ENCODE results near the gene NUS1.
"Not testable (repeated sequence)": the region's sequence is repeated elsewhere in the genome, so short reads cannot be mapped to it uniquely, and the experiment has no call there.

The NUS1 gene

DNA sequence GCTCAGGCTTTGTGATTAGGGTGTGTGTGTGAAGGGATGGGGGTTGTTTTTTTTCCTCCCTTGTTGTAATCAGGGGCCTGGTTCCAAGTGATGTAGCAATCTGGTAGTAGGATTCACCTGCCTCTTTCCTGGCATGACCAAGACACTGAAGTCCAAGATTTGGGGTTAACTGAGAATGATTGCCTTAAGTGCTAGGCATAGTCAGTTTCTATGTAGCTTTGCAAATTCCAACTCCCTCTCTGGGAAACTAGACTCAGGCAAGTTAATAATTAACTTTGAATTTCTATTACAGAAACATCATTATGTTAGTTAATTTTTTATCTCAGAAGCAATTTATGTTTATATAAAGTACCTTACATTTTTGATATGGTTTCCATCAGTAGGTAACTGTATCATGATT lies 43.6 kb downstream of the NUS1 start:
- DNase-seq = no peak

- DNase-seq = not testable (repeated sequence)
Measured at GRCh38 chr6:117721520-117721919, 46.3 kb downstream of the NUS1 start.

- no peak for DNase-seq
Measured at GRCh38 chr6:117728626-117729025, 53.4 kb downstream of the NUS1 start.

DNA sequence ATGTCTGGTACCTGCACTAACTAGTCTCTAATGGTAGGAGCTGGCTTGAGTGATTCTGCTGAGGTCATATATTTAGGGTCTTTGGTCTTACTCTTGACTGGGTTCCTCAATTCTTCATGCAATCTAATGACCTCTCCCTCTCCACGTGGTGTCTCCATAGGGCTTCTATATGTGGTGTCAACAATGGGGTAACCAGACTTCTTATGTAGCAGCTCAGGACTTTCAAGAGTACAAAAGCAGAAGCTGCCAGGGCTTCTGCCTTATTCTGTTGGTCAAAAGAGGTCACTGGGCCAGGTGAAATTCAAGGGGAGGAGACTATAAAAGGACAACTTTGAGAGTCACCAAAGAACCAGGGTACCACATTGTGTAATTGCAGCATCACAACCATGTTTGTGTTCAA lies 54.3 kb downstream of the NUS1 start:
- DNase-seq = no peak

DNA sequence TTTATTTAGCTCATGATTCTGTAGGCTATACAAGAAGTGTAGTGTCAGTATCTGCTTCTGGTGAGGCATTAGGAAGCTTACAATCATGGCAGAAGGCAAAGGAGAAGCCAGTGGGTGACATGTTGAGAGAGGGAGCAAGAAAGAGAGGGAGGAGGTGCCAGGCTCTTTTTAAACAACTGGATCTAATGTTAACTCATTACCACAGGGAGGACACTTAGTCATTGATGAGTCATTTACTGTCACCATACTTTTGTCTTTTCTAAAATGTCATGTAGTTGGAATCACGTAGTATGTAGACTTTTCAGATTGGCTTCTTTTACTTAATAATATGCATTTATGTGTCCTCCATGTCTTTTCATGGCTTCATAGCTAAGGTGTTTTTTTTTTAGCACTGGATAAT lies 58.1 kb downstream of the NUS1 start:
- DNase-seq = no peak

- no peak for DNase-seq
Measured at GRCh38 chr6:117739869-117740268, 64.6 kb downstream of the NUS1 start.

DNA sequence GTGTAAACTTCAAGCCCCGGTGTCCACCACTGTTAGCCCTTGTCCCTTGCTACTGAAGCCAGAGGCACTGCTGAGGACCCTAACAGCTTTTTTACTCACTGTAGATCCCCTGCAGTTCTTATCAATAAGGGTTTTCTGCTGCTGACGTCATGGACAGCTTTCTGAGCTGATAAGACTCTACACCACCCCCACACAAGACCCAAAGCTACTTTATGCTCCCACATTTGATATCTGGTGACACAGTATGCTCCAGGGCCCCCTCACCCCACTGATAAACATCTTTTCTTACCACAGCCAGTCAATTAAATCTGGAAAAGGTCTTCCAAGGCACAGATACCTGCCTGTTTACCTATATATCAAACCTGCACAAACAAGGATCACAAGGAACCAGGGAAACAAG lies 65.3 kb downstream of the NUS1 start:
- DNase-seq = no peak

- not testable (repeated sequence) for DNase-seq
Measured at GRCh38 chr6:117750675-117751074, 75.4 kb downstream of the NUS1 start.
